ENCODE results near the gene CLDN17.
A peak's percentile ranks its signal among the peaks of the same experiment; 100 is the strongest.

- TF ChIP-seq CTCF (IDR thresholded peaks at IDR 0.05) = no peak
- peak in 1 of 3 donors; percentile 33 for TF ChIP-seq POLR2AphosphoS5 (IDR thresholded peaks at IDR 0.05)
- TF ChIP-seq POLR2A (IDR thresholded peaks at IDR 0.05) = no peak
- no peak for TF ChIP-seq EP300 (IDR thresholded peaks at IDR 0.05)
These were observed 19.9 kb downstream of the CLDN17 start for GRCh38 chr21:30146558-30147282.
